ENCODE measurements around the gene ASB18.

ASB18 gene

GRCh38 chr2:236241181-236242056 lies 22.8 kb downstream of the ASB18 start:
- DNase-seq = no peak

- no peak for DNase-seq
Measured at GRCh38 chr2:236240228-236240990, 23.8 kb downstream of the ASB18 start.

GRCh38 chr2:236239276-236240065 lies 24.7 kb downstream of the ASB18 start:
- DNase-seq = no peak

GRCh38 chr2:236238751-236239150 lies 25.5 kb downstream of the ASB18 start:
- DNase-seq = no peak

DNA sequence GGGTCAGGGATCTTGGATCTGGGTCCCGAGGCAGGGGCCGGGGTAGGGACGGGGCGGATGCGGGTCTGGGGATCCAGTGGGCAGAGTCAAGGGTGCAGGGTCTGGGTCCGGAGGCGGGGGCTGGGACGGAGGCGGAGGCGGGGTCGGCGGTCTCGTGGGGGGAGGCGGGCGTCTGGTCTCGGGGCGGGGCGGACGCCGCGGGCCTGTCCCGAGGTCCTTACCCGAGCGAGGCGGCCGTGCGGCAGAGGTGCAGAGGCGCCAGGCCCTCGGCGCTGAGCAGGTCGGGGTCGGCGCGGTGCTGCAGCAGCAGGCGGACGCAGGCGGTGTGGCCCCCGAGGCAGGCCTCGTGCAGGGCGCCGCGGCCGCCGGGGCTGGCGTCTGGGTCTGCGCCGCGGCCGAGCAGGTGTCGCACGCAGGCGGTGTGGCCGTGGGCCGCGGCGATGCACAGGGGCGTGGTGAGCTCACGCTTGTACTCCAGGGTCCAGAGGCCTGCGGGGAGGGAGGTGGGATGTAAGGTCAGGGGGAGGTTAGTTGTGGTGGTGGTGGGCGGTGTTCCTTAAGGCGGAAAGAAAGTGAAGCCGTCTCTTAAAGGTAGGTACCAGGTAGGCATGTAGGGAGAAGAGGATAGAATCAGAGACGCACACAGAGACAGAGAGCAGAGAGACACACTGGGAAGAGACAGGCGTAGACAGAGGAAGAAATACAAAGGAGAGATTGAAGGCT lies 26.6 kb downstream of the ASB18 start:
- no peak for DNase-seq

GRCh38 chr2:236236559-236237452 lies 27.4 kb downstream of the ASB18 start:
- DNase-seq = no peak

DNA sequence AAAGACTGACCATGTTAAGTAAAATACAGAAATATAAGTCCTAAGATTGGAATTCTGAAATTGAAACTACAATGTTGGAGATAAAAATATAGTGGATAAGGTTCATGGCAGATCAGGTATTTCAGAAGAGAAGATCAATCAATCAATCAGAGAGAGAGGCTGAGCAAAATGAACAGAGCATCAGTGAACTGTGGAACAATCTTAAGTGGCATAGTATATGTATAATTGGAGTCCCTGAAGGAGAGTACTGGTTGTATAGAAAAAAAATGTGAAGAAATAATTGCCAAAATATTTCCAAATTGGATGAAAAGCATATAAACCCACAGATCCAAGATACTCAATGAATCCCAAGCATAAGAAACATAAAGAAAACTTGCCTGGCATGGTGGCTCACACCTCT lies 35.0 kb downstream of the ASB18 start:
- DNase-seq = no peak

- no peak for DNase-seq
Measured at GRCh38 chr2:236223675-236224074, 40.5 kb downstream of the ASB18 start.

DNA sequence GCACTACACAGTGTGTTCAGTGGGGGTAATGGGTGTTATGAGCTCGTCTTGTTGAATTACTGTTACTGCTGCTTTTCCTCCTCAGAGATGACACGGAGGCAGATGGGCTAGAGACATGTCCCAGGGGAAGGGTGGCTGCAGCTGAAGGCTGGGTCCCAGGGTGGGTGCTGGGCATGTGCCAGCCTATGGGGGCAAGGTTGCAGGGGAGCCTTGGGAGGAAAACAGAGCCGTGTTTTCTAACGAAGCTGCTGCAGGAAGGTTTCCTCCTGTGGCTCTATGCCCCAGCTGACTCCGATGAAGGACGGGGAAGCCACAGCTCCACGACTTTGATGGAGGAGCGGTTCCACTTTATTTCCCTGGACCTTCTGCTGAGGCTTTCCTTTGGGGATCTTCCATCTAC lies 42.4 kb downstream of the ASB18 start:
- DNase-seq = no peak

DNA sequence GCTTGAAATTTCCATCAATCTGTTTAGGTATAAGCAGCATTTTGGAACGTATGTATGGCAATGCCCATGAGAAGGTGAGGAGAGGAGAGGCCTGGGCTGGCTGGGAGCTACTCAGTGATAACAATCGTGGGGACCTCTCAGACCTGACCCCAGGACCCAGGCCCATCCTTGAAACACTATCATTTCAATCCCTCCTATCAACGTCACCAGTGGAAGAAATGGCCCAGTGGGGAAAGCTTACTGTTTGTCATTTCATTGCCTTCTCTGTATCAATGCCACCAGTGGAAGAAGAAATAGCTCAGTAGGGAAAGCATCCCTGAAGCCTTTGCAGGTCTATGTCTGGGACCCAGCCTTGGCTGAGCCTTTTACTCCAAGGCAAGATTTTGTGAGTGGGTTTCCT lies 44.8 kb downstream of the ASB18 start:
- no peak for DNase-seq

GRCh38 chr2:236217926-236218325 lies 46.3 kb downstream of the ASB18 start:
- DNase-seq = no peak

DNA sequence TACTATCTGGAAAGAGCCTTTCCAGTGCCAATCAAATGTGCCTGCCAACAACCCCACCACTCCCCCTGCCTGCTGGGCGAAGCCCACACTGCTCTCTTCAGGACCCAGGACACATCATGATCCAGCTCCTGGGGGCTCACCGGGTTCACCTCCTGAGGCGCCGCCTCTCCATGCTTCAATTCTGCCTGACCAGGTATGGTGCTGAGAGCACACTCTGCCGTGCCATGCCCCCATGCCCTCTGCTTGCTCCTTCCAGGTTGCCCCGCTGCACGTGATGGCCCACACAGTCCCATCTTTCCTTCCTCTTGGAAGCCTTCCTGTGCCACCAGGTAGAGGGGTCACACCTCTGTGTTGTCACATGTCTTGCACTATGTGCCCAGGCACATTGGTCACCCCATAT lies 47.5 kb downstream of the ASB18 start:
- no peak for DNase-seq

- DNase-seq = no peak
Measured at GRCh38 chr2:236215761-236216333, 48.4 kb downstream of the ASB18 start.

DNA sequence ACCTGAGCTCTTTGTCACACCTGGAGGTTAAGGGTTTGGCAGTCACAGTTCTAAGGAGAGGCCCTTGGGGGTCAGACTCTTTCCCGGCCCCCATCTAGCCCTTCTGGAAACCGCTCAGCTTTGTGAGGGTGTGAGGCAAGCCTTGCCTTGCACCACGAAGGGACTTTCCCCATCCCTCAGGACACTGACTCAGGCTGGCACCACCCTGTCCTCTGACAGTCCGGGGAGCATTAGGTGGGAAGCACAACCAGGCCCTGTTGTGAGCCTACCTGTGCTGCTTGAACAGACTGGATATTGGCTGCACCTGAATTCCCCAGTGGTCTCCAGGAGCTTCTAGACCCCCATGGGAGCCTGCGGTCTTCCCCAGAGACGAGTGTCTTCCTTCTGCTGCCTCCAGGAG lies 49.0 kb downstream of the ASB18 start:
- DNase-seq = no peak

DNA sequence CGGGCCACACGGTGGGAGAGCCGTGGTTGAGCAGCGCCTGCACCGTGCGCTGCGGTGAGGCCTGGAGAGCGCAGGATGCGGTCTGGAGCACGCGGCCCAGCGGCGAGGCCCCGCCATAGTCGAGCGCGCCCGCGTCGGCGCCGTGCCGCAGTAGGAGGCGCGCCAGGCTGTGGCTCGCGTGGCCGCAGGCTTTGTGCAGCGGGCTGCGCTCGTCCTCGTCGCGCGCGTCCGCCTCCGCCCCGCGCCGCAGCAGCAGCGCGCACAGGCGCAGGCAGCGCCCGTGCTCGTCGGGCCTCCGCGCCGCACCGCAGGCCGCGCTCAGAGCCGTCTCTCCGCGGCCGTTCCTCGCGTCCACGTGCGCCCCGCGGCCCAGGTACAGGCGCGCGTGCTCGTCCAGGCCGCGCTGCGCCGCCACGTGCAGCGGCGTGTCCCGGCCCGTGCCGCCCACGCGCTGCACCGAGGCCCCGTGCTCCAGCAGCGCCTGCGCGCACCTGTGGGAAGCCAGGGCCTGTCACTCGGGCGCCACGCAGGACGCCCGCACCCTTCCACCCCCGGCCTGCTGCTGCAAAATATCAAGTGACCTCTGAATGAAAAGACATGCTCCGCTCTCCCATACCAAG lies 49.7 kb downstream of the ASB18 start:
- DNase-seq = no peak

DNA sequence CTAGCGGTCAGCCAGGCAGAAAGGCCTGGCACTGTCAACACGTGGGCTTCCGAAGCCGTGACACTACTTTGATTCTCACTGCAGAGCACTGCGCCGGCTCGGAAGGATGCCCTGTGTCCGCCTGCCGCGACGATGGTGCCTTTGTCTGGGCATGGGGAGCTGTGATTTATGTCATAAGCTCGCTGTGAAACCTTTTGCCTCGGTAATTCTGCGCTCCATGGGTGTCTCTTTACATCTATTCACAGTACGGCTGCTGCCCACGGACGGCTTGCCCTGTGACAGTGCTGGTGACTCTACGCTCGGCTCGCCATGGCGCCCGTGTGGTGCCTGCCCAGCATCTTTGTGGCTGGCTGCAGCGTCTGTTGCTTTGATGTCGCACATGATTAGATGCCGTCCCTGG lies 52.9 kb downstream of the ASB18 start:
- DNase-seq = no peak

GRCh38 chr2:236210536-236210935 lies 53.7 kb downstream of the ASB18 start:
- no peak for DNase-seq

GRCh38 chr2:236209996-236210395 lies 54.2 kb downstream of the ASB18 start:
- no peak for DNase-seq

DNA sequence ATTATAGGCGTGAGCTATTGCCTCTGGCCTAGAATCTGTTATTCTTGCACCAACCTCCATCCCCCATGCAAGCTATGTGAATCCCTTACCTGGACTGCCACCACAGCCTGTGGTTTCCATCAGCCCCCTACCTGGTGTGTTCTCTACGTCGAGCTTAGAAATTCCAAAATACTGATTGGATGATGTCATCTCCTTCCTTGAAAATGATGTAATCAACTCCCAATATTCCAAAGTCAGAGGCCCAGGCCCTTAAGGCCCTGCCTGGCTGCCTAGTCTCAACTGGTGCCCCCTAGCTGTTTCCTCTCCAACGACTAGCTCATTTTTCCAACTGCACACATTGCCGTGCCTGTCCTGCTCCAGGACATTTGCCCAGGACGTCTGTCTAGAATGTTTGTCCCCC lies 54.7 kb downstream of the ASB18 start:
- no peak for DNase-seq

DNA sequence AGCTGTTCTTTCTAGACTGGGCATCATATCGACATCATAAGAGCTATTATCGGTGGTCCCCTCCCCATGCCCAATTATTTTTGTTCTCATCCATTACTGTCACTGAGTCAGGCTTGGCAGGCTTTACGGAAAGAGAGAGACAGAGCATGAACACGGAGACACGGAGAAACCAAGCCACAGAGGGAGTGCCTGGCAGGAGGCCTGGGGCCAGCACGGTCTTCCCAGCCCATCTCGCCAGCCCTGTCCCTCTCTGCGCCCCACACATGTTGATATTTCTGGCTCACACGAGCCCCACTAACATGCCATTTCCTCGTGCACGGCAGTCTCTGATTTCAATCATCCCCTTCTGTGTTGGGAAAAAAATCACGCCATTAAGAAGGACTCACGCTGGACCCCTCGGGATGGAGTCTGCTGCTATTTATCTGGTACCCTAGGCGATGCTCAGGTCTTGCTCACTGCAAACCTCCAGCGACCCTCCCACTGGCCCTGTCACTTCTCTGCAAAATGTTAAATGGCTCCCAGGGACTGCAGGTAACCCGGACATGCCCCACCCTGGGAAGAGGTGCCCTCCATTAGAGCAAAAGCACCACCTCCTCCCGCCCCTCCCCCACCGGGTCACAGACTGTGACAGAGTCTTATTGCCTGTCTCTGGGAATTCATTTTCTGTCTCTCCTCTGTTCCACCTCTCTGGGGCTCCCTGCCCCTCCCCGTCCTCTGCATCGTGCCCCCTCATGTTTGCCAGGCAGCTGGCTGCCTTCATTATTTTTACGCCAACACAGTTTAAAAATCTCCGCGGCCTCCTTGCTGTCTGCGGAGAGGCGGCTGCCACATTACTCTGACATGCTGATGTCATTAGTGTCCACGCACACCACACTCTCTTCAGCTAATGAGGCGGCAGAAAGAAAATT lies 55.9 kb downstream of the ASB18 start:
- no peak for DNase-seq

All from stimulated activated CD4-positive, alpha-beta T cell treated with anti-CD3 and anti-CD28 coated beads, Interleukin-2, amount 100 ng/mL, for 24 hours (primary cell).